ENCODE results near the gene GNG11.

- TF ChIP-seq POLR2A (IDR thresholded peaks at IDR 0.05) (no peak), EP300 (IDR thresholded peaks at IDR 0.05) (no peak), CTCF (IDR thresholded peaks at IDR 0.05) (no peak), POLR2AphosphoS5 (IDR thresholded peaks at IDR 0.05) (no peak)
These were observed 16.3 kb downstream of the GNG11 start for GRCh38 chr7:93937818-93938217.
